ENCODE data around the gene WNT2.
"Not testable (repeated sequence)": the region's sequence is repeated elsewhere in the genome, so short reads cannot be mapped to it uniquely, and the experiment has no call there.

WNT2 gene

DNA sequence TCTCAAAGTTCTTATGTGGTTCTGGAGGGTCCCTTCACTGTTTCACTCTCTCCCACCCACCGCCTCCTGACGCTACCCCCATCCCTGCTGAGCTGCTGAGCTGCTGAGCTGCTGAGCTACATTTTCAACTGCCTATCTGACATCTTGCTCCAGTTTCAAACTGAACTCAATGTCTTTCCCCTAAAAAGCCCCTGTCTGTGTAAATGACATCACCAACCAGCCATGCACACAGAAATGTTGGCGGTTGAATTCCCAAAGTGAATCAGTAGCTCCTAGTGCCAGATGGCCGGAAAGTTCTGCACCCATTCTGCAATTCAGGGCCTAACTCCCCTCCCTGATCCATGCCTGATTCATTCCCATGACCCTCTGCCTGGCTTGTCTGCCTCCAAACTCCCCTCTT lies 71.2 kb downstream of the WNT2 start:
- DNase-seq = peak; percentile 67

DNA sequence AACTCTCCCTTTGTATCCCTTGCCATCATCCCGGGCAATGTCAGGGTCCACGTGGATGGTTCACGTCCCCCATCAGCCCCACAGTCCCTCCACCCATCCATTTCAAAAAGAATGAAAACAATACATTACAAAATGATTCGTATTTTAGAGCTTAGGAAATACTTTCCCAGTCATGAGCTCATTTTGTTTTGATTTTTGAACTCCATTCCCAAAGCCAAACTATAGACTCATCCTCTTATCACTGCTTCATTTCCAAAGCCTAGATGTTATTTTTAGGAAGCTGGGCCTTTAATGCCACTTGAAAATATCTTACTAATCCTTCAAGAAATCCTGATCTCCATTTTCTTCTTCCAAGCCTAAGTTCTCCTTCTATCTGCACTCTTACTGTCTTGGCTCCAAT lies 72.1 kb downstream of the WNT2 start:
- DNase-seq = no peak

GRCh38 chr7:117250245-117250644 lies 72.6 kb downstream of the WNT2 start:
- no peak for DNase-seq

DNA sequence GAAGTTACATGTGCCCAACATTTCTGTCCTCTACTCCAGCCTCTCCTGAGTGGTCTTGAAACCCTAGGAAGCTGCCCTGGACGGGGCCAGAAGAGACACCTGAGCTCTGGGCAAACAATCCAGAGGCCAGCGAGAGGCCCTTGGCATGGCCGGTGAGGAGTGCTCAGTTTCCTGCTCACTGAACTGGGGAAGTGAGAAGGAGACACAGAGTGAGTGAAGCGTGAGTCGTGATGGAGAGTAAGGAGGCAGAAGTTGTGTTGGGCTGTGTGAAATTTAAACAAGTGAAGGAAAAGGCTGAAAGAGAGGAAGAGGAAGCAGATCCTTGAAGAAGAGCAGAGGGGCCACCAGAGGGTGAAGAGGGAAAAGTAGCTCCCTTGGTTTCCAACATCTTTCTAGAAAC lies 73.2 kb downstream of the WNT2 start:
- no peak for DNase-seq

- no peak for DNase-seq
These were observed 74.0 kb downstream of the WNT2 start for GRCh38 chr7:117248829-117249228.

DNA sequence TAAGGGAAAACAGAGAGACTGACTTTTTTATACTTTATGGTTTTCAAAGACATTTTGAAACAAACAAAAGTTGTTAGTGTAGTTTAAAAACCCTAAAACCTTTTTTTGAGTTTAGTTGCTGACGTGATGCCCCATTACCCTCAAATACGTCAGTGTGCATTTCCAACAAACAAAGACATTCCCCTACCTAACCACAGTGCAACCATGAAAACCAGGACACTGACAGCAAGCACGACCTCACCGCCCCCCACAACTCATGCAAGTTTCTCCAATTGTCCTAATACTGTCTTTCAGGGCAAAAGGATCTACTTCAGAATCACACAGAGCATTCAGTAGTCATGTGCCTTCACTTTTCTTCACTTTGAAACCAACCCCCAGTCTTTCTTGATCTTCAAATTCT lies 75.0 kb downstream of the WNT2 start:
- DNase-seq = no peak

- DNase-seq = not testable (repeated sequence)
These were observed 77.2 kb downstream of the WNT2 start for GRCh38 chr7:117245703-117246102.

DNA sequence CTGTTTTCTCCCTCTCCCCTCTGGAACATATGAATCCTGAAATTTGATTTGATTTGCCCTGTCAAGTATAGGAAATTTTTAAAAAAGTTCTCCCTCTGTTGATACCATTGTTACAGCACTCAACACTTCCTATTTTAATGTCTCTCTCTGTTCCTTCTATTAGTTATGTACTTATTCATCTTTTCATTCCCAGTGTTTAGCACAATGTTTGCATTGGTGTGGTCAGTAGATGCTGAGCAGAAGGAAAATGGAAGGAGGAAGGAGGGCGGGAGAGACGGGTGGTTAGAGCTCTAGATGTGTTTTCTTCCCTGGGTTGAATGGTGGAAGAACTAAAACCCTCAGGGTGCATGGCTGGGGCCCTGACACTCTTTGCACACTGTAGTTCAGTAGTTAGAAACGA lies 79.5 kb downstream of the WNT2 start:
- no peak for DNase-seq

GRCh38 chr7:117241088-117241487 lies 81.8 kb downstream of the WNT2 start:
- no peak for DNase-seq

DNA sequence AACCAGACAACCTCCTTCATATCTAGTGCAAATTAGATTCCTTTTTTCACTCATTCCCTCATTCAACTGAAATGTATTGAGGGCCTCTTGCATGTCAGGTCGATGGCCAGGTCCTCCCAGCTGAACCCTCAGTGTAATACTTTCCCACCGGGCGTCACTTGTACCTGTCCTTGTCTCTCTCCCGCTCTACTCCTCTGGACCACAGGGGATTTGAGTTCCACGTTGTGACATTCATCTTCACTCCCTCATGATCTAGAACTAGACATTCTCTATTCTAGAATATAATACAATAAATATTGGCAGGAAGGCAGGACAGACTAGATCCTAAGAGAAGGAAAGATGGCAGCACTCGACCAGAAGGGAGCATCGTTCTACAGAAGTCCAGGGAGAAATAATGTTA lies 83.9 kb downstream of the WNT2 start:
- no peak for DNase-seq

GRCh38 chr7:117238472-117238871 lies 84.4 kb downstream of the WNT2 start:
- DNase-seq = no peak

DNA sequence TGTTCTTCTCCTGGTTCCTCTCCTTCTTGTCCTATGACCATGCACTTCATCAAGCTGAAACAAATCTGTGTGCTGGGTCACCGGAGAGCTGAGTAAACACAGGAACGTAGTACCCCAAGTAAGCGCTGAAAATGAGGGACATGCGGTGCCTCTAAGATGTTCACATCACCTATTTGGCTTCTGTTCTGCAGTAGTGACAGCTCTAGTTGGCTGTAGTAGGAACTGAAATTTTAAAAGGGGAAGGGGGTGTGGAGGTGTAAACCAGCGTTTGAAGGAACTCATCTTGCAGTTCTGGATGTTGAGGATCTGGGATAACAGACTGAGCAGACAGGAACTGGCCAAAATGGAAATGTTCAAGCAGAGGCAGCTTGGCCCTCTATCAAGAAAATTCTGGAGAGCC lies 85.2 kb downstream of the WNT2 start:
- no peak for DNase-seq

DNA sequence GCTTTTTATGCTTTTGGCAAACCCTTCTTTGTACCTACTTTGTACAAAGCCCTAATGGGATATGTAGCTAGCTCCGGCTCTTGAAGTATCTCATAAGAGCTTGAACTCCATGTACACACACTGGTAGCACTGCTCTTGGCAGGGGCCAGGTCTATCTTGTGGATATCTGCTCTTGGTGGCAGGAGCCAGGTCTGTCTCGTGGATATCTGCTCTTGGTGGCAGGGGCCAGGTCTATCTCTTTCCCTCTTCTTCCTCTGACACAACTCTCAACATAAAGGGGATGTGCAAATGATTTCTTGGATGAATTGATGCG lies 91.9 kb downstream of the WNT2 start:
- no peak for DNase-seq

GRCh38 chr7:117230276-117231046 lies 92.4 kb downstream of the WNT2 start:
- DNase-seq = peak; percentile 57

- DNase-seq = peak; percentile 24
These were observed 93.5 kb downstream of the WNT2 start for GRCh38 chr7:117229350-117229749.

DNA sequence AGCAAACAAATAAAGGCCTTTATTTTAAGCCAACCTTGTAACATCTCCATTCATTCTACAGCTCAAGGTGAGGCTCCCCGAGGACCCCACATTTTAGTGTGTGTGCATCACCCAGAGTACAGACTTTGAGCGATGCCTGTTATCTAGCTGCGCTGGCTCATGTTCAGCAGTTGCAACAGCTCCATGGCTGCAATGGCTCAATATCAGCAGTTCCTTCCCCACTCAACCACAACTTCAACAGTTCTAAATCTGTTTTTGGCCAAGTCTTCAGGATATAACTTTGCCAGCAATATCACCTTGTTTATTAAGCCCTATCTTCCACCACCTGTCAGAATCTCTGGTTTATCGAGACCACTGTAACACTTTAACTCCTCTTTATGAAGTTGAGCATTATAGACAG lies 95.8 kb downstream of the WNT2 start:
- no peak for DNase-seq

DNA sequence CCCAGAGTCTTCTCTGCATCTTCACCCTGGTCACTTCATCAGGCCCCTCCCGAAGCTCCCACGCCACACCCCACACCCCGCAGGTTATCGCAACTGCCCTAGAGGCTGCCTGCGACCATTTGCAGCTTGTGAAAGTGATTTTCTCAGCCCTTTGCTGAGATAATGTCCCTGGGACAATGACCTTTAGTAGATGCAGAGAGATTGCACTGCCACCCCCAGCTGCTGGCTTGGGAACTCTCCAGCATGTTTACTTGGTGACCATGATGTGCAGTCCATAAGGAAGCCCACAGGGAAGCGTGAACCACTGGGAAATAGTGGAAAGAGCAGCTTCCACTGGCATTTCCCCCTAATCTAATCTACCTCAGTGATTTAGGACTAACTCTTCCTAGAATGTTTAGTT lies 97.3 kb downstream of the WNT2 start:
- no peak for DNase-seq
